Endothelial cell of umbilical vein (primary cell): ENCODE results near the gene ITPR1. TPM values are rescaled to one million over a fixed set of nuclear protein-coding genes. Genes with fewer than 3 reads are reported as not detected.

Experiments
- BruUV-seq: library from RNA; stranded (reverse); fragments of 400-500 nt; replicated peaks from 2 replicates; lab custom pipeline; 2021; lab: Mats Ljungman, UMichigan
- CTCF ChIA-PET: fragments of 300-600, 350-600 bp; sonication (Branson Sonifier 250); formaldehyde crosslinking; loops from one replicate; lab custom pipeline; 2021; ENCODE audit warnings: antibody characterized with exemption, inconsistent platforms; lab: Charles Lee
- POLR2A ChIA-PET: fragments of 300-600, 350-600 bp; sonication (Branson Sonifier 250); formaldehyde crosslinking; loops from one replicate; lab custom pipeline; 2021; ENCODE audit warnings: antibody characterized with exemption, inconsistent platforms; lab: Charles Lee
- DNase-seq: peaks from one replicate; pipeline ENCODE4 v3.0.0-alpha.2; 2011; ENCODE audit warnings: low read depth, low spot score
- FAIRE-seq: peaks from 2 replicates; lab custom pipeline; 2011; peaks lifted over from hg19 to GRCh38; lab: Jason Lieb, UNC
- H2AFZ ChIP-seq: 2 replicates; pipeline ENCODE4 v1.6.0; 2012; ENCODE audit warnings: low read depth, low read length, control low read depth, inconsistent platforms
- H3K27ac ChIP-seq: 2 replicates; pipeline ENCODE4 v1.5.1; 2011; ENCODE audit warnings: low read depth, mild to moderate bottlenecking, control low read depth, low read length, moderate library complexity; ENCODE audit not compliant: insufficient read depth
- H3K27me3 ChIP-seq, 2 experiments: 2 replicates each; pipeline versions ENCODE4 v1.6.0 to v1.6.1; 2011; ENCODE audit warnings: low read length in 2 of 2, mixed read lengths in 1 of 2; ENCODE audit not compliant: control insufficient read depth in 2 of 2, insufficient read depth in 2 of 2
- H3K36me3 ChIP-seq, 2 experiments: 2 replicates in 1 of 2; 3 replicates in 1 of 2; pipeline ENCODE4 v1.5.1; 2011; ENCODE audit warnings: low read length in 2 of 2, mild to moderate bottlenecking in 1 of 2, moderate library complexity in 1 of 2; ENCODE audit not compliant: control insufficient read depth in 2 of 2, insufficient read depth in 2 of 2; ENCODE audit errors: extremely low read depth in 1 of 2
- H3K4me1 ChIP-seq: 3 replicates; pipeline ENCODE4 v1.5.1; 2011; ENCODE audit warnings: mild to moderate bottlenecking, low read length; ENCODE audit not compliant: control insufficient read depth, insufficient read depth; ENCODE audit errors: extremely low read depth
- H3K4me2 ChIP-seq: 2 replicates; pipeline ENCODE4 v1.6.1; 2011; ENCODE audit warnings: low read length, control low read depth, mixed read lengths; ENCODE audit not compliant: insufficient read depth
- H3K4me3 ChIP-seq, 3 experiments: fragments of 200-600 bp in 1 of 3; sonication (generic), shearing (Covaris generic) in 1 of 3; replicated peaks in 1 of 3; 2 replicates each; pipeline ENCODE4 v1.5.1; 2011 to 2016; ENCODE audit warnings: control low read depth in 3 of 3, low read length in 3 of 3, mild to moderate bottlenecking in 2 of 3, inconsistent platforms in 1 of 3, low read depth in 1 of 3, moderate library complexity in 1 of 3; ENCODE audit not compliant: insufficient read depth in 1 of 3
- H3K79me2 ChIP-seq: 2 replicates; pipeline ENCODE4 v1.6.0; 2012; ENCODE audit warnings: low read length, inconsistent platforms; ENCODE audit not compliant: control insufficient read depth, insufficient read depth
- H3K9ac ChIP-seq: replicated peaks from 2 replicates; pipeline ENCODE3; 2011; ENCODE audit warnings: low read length, control low read depth; ENCODE audit not compliant: insufficient read depth; ENCODE audit errors: extremely low read depth
- H3K9me1 ChIP-seq: replicated peaks from 3 replicates; pipeline ENCODE4 v1.6.0; 2011; ENCODE audit warnings: mild to moderate bottlenecking, low read length; ENCODE audit not compliant: control insufficient read depth, insufficient read depth; ENCODE audit errors: extremely low read depth
- H3K9me3 ChIP-seq: replicated peaks from 2 replicates; pipeline ENCODE4 v1.5.1; 2012; ENCODE audit warnings: low read length, inconsistent platforms; ENCODE audit not compliant: control insufficient read depth, insufficient read depth
- H4K20me1 ChIP-seq: replicated peaks from 2 replicates; pipeline ENCODE3; 2011; ENCODE audit warnings: mild to moderate bottlenecking, low read length; ENCODE audit not compliant: control insufficient read depth, insufficient read depth; ENCODE audit errors: extremely low read depth
- EZH2 ChIP-seq: IDR thresholded peaks from 2 replicates; pipeline ENCODE4 v1.6.1; 2012; ENCODE audit warnings: borderline replicate concordance, low read depth, mild to moderate bottlenecking, moderate library complexity, low read length, inconsistent platforms; ENCODE audit not compliant: severe bottlenecking
- FOS ChIP-seq: IDR thresholded peaks from 2 replicates; pipeline ENCODE4 v1.6.1; 2011; ENCODE audit warnings: mild to moderate bottlenecking, low read length, moderate library complexity, borderline replicate concordance; ENCODE audit not compliant: insufficient read depth
- GATA2 ChIP-seq: IDR thresholded peaks from 2 replicates; pipeline ENCODE4 v1.7.0; 2011; ENCODE audit warnings: low read depth, mild to moderate bottlenecking, moderate library complexity, mixed read lengths, low read length; ENCODE audit not compliant: insufficient read length, insufficient read depth
- JUN ChIP-seq: IDR thresholded peaks from 2 replicates; pipeline ENCODE4 v1.6.1; 2011; ENCODE audit warnings: borderline replicate concordance, low read depth; ENCODE audit not compliant: insufficient read length, insufficient read depth
- MYC ChIP-seq: IDR thresholded peaks from one replicate; pipeline ENCODE4 v1.6.1; 2011; ENCODE audit warnings: mild to moderate bottlenecking, low read depth, low read length
- POLR2A ChIP-seq: IDR thresholded peaks from 2 replicates; pipeline ENCODE4 v1.6.1; 2012; ENCODE audit warnings: low read depth, mild to moderate bottlenecking, control low read depth, low read length
- POLR2AphosphoS5 ChIP-seq: IDR thresholded peaks from 2 replicates; pipeline ENCODE4 v1.6.1; 2012; ENCODE audit warnings: low read depth, mild to moderate bottlenecking, control low read depth, low read length, moderate library complexity; ENCODE audit not compliant: insufficient read depth
- dilution Hi-C: fragments of 300-500 bp; cut with MboI; formaldehyde crosslinking; loops from one replicate; pipeline ENCODE4 v1.15.0; 2019; ENCODE audit warnings: low sequenced_read_pairs; ENCODE audit not compliant: extremely low pct_ligation_motif_present
- intact Hi-C: fragments of 100-400 bp; cut with micrococcal nuclease; formaldehyde crosslinking; loops from one replicate; pipeline ENCODE4 v1.10.0; 2022
- polyA plus RNA-seq, 4 experiments: library from polyadenylated mRNA; depleted of rRNA in 3 of 4; stranded (reverse) in 3 of 4; unstranded in 1 of 4; fragments of >200 nt; gene quantifications; 2 replicates each; pipeline versions ENCODE4 v1.2.1 to v1.2.3, GENCODE V29; 2011 to 2012; ENCODE audit warnings: missing spikeins in 1 of 4
- total RNA-seq: library from RNA; stranded (reverse); gene quantifications from 2 replicates; pipeline ENCODE4 v1.2.3, GENCODE V29; 2021
- TF ChIP-seq, protein P1 (sequence below), 2 donors: IDR thresholded peaks; 1 replicate in 1 of 2; 2 replicates in 1 of 2; pipeline ENCODE4 v1.5.1; 2011; ENCODE audit warnings: low read length in 2 of 2, mild to moderate bottlenecking in 2 of 2, moderate library complexity in 2 of 2, control low read depth in 1 of 2, inconsistent platforms in 1 of 2, low read depth in 1 of 2; ENCODE audit not compliant: insufficient read depth in 1 of 2; ENCODE audit errors: extremely low read depth in 1 of 2
- TF ChIP-seq, protein P2 (sequence below): IDR thresholded peaks from 2 replicates; pipeline ENCODE4 v1.6.1; 2011; ENCODE audit not compliant: insufficient read depth, insufficient read length

ITPR1 gene
- total and polyA plus RNA-seq, 2 donors (not counting 3 experiments of a cell fraction or from before 2014, with no cell fraction given), result 5.1 to 16.1 TPM

DNA sequence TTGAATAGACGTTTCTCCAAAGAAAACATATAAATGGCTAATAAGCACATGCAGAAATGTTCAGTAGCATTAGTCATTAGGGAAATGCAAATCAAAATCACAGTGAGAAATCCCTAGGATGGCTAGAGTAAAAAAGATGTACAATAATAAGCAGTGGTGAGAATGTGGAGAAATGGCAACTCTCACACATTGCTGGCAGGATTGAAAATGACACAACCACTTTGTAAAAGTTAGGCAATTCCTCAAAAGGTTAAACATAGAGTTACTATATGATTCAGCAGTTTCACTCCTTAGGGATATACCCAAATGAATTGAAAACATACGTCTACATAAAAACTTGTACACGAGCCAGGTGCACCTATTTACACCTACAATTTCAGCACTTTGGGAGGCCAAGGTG lies 108.7 kb downstream of the ITPR1 start:
- Histone ChIP-seq H2AFZ (no peak overlapping the region), H3K4me3 (no peak overlapping the region), H3K27ac (no peak overlapping the region), H3K79me2 (no peaks in the 10 kb centered on the region), H3K9me1 (no peaks in the 10 kb centered on the region), H3K9ac (no peak overlapping the region), H3K4me2 (no peak overlapping the region), H4K20me1 (no peaks in the 10 kb centered on the region), H3K9me3 (no peaks in the 10 kb centered on the region), H3K4me1 (peaks cover 2% of the 10 kb centered on the region), H3K36me3 (no peaks in the 10 kb centered on the region), H3K27me3 (no peaks in the 10 kb centered on the region)
- intact Hi-C loops (no loop called here), dilution Hi-C loops (no loop called here)
- POLR2A ChIA-PET, result no interaction called here
- DNase-seq (no peak), FAIRE-seq (no peak)
- TF ChIP-seq GATA2, result no peak
- no peak for TF ChIP-seq FOS
- TF ChIP-seq MYC, result no peak
- TF ChIP-seq, protein P1, sequence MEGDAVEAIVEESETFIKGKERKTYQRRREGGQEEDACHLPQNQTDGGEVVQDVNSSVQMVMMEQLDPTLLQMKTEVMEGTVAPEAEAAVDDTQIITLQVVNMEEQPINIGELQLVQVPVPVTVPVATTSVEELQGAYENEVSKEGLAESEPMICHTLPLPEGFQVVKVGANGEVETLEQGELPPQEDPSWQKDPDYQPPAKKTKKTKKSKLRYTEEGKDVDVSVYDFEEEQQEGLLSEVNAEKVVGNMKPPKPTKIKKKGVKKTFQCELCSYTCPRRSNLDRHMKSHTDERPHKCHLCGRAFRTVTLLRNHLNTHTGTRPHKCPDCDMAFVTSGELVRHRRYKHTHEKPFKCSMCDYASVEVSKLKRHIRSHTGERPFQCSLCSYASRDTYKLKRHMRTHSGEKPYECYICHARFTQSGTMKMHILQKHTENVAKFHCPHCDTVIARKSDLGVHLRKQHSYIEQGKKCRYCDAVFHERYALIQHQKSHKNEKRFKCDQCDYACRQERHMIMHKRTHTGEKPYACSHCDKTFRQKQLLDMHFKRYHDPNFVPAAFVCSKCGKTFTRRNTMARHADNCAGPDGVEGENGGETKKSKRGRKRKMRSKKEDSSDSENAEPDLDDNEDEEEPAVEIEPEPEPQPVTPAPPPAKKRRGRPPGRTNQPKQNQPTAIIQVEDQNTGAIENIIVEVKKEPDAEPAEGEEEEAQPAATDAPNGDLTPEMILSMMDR (IDR thresholded peaks at IDR 0.05; ENCODE audit: extremely low read depth in 1 of 2, insufficient read depth in 1 of 2, low read depth in 1 of 2, low read length in 2 of 2), result no peak
- TF ChIP-seq, protein P2, sequence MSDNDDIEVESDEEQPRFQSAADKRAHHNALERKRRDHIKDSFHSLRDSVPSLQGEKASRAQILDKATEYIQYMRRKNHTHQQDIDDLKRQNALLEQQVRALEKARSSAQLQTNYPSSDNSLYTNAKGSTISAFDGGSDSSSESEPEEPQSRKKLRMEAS, result no peak
- TF ChIP-seq EZH2, result no peak
- TF ChIP-seq JUN, result no peak
- no peak for TF ChIP-seq POLR2AphosphoS5
- no peak for TF ChIP-seq POLR2A
- no TSS peak for BruUV-seq
- CTCF ChIA-PET, result interaction anchor here (1.6 kb wide), 1 partner anchor 32 kb away, joined by 3 read pairs; no protein-coding TSS in a partner anchor
